COR-L47 (cell line): Measurements from ENCODE around the gene RPS8.
"Not testable (repeated sequence)": the region's sequence is repeated elsewhere in the genome, so short reads cannot be mapped to it uniquely, and the experiment has no call there.

Source experiments
- DNase-seq: peaks from one replicate; lab custom pipeline; 2025; lab: John Stamatoyannopoulos, UW

RPS8 gene

GRCh38 chr1:44775078-44775929 lies at the start of gene RPS8:
TSS of gene RPS8 (plus strand) at chr1:44775540. CDS start at chr1:44775597, 57 bp downstream.
- DNase-seq: peak; percentile 83

GRCh38 chr1:44730741-44731512 lies 44.4 kb upstream of the RPS8 start, which contains the start of gene RNU5D-1:
TSS of gene RNU5D-1 (minus strand) at chr1:44731170.
- peak; percentile 71 for DNase-seq

DNA sequence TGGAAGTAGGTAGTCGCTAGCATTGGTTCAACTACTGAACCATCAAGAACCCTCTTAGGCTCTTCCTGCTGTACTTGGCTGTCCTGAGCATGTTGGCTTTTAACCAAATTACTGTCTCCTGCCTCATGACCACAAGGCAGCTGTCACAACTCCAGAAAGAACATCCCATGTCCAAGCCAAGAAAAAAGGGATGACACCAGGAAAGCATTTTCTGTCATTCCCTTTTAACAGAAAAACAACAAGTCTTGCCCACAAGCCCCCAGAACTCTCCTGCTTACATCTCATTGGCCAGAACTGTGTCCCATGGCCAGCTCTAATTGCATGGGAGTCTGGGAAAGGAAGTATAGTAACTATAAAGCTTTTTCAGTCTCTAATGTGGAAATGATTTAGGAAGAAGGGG lies 42.0 kb upstream of the RPS8 start:
- DNase-seq: no peak

DNA sequence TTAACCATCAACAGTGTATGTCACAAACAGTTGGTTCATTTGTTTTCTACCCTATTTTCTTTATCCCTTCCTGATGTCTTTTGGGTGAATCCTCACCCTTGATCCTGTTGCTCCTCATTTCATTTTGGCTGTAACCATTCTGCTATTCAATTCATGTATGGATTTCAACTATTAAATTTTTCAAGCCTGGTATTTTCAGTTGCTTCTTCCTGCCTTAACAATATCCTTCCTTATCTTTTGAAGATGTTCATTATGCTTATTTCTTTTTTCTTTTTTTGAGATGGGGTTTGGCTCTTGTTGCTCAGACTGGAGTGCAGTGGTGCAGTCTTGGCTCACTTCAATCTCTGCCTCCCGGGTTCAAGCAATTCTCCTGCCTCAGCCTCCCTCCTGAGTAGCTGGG lies 41.6 kb upstream of the RPS8 start:
- DNase-seq: no peak

DNA sequence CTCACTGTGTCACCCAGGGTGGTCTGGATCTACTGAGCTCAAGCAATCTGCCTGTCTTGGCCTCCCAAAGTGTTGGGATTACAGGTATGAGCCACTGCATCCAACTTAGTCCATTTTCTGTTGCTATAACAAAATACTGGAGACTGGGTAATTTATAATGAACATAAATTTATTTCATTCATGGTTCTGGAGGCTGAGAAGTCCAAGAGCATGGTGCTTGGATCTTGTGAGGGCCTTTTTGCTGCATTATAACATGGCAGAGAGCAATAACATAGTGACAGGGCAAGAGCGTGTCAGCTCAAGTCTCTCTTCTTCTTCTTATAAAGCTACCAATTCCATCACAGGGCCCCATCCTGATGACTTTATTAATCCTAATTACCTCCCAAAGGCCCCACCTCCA lies 39.3 kb upstream of the RPS8 start:
- no peak for DNase-seq

GRCh38 chr1:44738953-44739306 lies 36.4 kb upstream of the RPS8 start:
- DNase-seq: not testable (repeated sequence)

DNA sequence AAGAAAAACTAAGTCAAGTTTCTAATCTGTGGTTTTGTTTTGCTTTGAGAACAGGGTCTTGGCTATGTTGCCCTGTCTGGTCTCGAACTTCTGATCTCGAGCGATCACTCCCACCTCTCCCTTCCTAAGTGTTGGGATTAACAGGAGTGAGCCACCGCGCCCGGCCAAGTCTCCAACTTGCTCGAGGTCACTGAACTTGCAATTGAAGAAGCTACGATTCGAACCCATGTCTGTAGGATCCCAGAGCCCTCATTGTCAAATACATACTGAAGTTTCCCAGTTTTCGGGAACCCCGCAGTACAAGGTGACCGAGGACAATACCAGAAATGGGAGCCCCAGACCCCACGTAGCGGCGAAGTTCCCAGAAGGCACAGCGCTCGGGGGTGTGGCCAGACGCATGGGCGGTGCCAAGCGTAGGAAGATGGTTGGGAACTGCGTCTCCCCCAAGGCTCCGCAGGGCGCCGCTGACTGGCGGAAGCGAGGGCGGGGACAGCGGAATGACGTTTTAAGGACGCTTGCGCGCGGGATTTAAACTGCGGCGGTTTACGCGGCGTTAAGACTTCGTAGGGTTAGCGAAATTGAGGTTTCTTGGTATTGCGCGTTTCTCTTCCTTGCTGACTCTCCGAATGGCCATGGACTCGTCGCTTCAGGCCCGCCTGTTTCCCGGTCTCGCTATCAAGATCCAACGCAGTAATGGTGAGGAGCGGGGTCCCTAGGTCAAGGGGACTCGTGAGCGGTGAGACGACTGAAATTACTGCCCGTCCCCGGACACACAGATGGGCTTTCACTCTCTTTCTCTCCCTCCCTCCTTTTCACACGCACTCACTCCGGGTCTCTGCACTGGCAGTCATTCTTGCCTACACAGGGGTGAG lies 35.8 kb upstream of the RPS8 start, which contains the start of gene KIF2C:
TSS of gene KIF2C (plus strand) at position 531 of the 872 bp plus-strand sequence. CDS start at position 627, 96 bp downstream.
- DNase-seq: peak; percentile 93

- no peak for DNase-seq
Measured at GRCh38 chr1:44740179-44740617, 35.1 kb upstream of the RPS8 start.

DNA sequence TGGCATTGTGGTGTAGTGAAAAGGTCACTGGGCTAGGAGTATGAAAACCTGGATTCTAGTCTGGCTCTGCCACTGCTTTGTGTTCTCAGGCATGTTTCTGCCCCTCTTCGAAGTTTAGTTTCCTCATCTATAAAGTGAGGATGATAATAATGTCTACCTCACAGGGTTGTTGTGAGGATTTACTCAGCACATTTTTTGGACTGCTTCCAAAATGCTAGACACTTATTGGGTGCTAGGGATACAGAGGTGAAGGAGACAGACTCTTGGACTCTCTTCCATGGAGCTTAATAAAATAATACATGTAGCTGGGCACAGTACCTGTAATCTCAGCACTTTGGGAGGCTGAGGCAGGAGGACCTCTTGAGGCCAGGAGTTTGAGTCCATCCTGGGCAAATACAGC lies 32.1 kb upstream of the RPS8 start:
- no peak for DNase-seq

DNA sequence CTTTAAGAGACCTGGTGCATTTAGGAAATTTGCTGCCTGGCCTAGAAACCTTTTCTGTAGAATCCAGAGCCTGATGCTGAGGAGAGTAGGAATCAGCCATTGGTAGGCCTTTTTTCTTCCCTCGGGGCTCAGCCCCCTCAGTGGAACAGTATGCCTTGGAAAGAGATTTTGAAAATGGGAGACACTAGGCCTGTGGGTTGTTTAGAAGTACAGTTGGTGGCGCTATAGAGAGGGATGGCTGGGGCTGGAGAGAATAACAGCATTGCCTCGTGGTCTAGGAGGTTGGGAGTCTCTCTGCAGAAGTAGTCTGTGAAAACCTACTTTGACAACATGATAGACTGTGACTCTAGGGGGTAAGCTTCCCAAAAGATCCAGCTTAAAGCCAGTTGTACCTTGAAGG lies 27.5 kb upstream of the RPS8 start:
- DNase-seq: no peak

- DNase-seq: no peak
Measured at GRCh38 chr1:44757420-44757819, 17.9 kb upstream of the RPS8 start.

- no peak for DNase-seq
Measured at GRCh38 chr1:44759077-44759476, 16.3 kb upstream of the RPS8 start.

DNA sequence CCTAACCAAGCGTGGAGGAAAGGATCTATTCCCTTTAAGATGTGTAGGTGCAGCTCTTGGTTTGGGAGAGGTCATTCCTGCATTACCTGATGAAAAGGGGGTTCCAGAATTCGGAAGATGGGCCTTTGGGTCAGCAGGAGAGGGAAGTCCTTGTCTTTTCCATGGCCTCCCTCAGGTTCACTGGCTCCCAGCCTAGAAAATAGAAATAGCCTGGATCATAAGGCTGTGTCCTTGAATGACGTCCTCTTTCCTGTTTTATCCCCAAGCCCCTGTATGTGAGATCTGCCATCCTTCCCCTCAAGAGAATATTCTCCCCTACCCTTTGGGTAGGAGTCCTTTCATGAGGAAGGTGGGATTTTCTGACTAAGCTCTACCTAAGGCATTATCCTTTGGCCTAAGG lies 14.5 kb upstream of the RPS8 start:
- DNase-seq: no peak

- not testable (repeated sequence) for DNase-seq
Measured at GRCh38 chr1:44766421-44766820, 8.9 kb upstream of the RPS8 start.

DNA sequence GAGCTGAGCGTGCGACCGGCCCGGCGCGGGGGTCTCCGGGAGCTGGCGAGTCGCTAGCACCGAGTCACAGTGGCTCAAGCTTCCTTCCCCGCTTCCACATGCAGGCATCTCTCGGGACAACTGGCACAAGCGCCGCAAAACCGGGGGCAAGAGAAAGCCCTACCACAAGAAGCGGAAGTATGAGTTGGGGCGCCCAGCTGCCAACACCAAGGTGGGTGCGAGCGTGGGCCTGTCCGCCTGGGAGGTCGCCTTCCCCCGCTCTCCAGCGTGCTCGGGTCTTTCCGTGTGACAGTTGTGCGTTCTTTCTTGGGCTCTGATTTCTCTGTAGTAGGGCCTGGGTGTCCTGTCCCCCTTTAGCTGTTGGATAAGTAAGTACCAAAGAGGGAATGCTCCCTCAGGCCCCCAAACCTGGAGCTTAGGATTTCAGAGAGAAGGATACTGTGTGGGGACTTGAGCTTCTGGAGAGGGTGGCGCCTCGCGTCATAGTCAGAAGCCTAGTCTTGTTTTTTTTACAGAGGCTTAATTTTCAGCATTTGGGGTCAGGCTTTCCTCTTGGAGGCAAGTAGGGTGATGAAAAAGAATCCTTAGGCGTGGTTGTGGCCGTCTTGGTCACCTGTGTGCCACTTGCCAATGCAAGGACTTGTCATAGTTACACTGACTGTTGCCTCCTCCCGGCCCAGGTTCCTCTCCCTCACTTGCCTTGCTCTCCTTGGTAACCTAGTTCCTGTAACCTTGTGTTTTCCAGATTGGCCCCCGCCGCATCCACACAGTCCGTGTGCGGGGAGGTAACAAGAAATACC lies 790 bp downstream of the RPS8 start:
- DNase-seq: no peak

DNA sequence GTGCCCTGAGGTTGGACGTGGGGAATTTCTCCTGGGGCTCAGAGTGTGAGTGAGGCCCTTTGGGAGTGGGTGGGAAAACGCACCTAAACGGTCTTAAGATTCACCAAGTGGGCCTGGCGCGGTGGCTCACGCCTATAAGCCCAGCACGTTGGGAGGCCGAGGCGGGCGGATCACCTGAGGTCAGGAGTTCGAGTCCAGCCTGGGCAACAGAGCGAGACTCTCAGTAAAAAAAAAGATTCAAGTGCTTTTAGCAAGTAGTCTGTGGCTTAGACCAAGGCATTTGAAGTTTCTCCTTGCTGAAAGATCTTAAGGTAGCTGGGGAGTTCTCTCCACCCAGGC lies 1.4 kb downstream of the RPS8 start:
- no peak for DNase-seq

GRCh38 chr1:44777547-44777946 lies 2.2 kb downstream of the RPS8 start:
- no peak for DNase-seq

GRCh38 chr1:44777969-44778635 lies 2.8 kb downstream of the RPS8 start:
- no peak for DNase-seq

DNA sequence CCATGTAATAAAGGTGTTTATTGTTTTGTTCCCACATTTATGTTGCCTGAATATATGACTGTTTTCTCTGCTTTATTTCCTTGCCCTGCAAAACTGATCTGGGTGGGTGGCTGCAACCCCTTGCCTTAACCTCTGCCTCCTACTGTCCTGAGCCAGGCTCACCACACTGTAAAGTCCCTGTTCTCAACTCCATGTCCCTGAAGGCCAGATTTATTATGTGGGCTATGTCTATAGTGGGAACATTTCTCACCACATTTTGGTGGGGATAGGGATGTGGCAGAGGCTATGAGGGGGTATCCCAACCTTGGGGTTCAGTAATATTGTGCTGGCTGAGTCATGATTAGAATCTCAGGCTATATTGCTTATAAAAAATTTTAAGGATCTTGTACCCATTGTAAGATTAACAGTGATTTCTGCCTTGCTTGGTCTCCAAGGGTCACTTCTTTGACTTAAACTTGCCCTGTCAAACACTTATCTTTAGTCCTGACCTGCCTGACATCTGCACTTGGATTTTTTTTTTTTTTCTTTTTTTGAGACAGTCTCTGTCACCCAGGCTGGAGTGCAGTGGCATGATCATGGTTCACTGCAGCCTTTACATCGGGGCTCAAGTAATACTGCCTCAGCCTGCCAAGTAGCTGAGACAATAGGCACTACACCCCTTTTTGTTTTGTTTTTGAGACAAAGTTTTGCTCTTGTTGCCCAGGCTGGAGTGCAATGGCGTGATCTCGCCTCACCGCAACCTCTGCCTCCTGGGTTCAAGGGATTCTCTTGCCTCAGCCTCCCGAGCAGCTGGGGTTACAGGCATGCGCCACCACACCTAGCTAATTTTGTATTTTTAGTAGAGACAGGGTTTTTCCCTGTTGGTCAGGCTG lies 3.6 kb downstream of the RPS8 start:
- no peak for DNase-seq
